Measurements from ENCODE around the gene ARID1A.
"Not testable (repeated sequence)": the region's sequence is repeated elsewhere in the genome, so short reads cannot be mapped to it uniquely, and the experiment has no call there.

Gene ARID1A

DNA sequence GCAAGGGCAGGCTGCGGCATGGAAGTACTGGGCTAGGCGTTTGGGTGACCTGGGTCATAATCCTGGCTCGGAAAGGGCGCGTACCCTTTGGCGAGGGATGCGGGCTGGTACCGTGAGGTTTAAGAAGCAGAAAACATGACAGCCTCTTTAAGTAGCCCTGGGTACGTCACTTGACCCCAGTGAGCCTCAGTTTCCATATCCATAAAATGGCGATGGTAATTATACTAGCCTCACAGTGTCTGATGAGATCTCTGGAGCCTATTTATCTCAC is 92.6 kb downstream of the ARID1A start:
- no peak for DNase-seq (ENCODE audit: low spot score)

DNA sequence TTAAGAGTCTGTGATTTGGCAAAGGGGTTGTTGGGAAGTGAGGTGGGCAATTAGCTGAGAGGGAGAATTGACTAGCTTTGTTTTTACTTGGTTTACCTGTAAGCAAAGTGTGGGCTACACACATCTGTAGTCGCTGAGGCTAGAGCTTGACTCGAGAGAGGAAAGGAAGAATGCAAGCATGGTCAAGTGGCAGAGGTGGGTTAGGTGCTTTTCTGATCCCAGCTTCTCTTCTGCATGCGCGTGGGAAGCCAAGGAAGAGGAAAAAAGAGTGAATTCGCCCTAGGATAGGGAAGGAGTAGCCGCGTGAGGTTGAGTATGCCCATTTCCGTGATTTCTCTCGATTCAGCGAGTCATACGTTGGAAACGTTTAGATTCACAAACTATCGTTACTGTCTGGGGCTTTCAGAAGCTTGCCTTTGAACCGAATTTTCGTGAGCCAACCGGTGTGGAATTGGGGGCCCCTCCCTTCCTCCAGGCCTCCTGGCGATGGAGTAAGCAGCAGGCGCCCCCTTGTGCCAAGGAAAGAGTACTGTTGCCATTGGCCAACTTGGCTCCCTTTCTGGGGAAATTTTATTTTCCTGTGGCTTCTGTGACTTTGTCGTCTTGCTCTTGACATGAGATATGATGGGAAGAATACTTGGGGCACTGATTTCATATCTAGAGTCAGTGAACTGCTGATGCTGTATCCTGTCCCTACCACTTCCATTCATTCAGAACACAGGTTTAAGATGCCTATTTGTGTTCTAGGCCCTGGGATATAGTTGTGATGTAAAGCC is 93.2 kb downstream of the ARID1A start:
- peak; percentile 83 for DNase-seq (ENCODE audit: low spot score)

DNA sequence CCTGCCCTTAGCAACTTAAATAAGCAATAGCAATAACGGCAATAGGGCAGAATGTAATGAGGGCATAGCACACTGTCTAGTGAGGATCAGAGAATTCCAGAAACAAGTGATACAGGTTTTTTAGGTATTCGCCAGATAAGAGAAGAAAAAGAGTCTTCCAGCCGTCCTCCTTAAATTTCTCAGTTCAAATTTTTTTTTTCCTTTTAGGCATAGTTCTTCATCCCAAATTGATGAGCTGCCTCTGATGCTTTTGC is 93.7 kb downstream of the ARID1A start:
- DNase-seq (ENCODE audit: low spot score) = no peak

DNA sequence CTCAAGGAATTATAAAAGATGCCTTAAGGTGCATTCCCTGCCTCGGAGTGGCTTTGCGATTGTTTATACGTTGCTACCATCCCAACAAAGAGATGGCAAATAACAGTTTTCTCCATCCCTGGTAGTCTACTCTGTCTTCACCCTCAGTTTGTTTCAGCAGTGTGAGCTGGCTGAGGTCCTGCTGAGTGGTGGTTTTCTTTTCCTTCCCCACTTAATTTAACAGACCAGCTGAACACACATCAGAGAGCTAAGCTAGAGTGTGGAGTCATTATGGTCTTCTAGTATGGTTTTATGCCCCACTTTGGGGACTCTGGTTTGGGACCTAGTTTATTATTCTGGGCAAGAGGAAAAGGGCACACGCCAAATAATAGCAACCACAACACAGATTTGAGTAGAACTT is 94.1 kb downstream of the ARID1A start:
- no peak for DNase-seq (ENCODE audit: low spot score)

DNA sequence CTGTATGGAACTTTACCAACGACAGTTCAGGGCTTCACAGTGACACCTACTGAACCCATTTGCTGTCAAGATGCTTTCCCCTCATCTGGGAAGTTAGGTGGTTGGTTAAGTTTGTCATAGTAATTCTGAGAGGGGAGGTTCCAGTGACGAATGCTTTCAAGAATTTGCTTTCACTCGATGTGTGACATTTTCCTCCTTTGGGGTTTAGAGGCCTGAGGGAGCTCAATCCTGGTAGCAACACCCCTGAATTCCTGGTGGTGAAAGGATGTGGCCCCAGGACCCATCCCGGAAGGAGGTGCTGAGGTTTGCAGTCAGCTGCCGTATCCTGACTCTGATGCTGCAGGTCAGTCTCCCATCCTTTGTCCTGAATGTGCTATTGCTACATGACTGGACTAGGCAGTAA is 94.7 kb downstream of the ARID1A start:
- DNase-seq (ENCODE audit: low spot score) = no peak

DNA sequence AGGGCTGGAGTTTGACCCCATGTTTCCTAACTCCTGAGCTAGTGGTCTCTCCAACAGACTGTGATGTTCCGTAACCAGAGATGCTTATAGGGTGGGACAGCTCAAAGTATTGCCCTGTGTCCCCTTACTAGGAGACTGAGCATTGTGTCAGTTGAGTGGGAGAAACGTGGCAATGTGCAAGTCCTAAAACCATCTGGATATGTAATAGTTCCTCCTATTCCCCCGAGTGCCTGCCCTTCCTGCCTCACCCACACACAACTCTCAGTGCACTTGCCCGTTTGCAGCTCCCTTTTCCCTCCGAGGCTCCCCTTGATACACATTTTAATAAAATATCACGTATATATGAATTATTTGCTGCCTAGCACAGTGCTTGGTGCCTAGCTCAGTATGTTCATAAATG is 95.3 kb downstream of the ARID1A start:
- no peak for DNase-seq (ENCODE audit: low spot score)

DNA sequence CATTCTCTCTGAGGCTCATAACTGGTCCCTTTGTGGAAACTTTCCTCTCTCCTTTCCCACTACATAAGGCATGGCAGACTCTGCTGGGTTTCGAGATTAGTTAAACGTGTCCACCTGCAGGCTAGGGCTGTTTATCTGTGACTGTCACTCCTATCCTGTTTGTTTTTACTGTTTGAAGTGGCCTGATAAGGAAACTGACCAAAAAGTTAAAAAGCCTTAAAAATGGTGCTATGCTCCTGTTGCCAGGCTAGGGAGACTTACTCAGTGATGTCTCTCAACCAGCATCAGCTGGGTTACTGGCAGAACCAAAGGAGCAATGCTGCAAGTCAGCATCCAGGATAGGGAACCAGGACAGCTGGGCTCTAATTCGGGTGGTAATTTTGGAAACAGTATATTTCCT is 95.8 kb downstream of the ARID1A start:
- no peak for DNase-seq (ENCODE audit: low spot score)

DNA sequence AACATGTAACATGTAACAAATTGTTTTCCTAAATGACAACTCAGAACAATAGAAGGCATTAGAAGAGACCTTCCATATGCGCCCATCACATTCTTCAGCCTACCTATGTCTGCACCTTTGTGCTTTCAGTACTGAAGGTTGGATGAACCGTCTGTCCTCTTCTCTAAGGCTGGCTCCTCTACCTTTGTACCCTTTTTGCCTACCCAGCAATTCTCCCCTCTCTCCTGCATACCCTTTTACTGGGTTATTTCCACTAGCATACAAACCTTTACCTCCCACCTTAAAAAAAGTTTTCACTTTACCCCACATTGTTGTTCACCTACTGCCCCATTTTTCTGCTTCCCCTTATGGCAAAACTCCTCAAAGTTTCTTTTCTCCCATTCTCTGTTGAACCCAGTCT is 97.1 kb downstream of the ARID1A start:
- no peak for DNase-seq (ENCODE audit: low spot score)

DNA sequence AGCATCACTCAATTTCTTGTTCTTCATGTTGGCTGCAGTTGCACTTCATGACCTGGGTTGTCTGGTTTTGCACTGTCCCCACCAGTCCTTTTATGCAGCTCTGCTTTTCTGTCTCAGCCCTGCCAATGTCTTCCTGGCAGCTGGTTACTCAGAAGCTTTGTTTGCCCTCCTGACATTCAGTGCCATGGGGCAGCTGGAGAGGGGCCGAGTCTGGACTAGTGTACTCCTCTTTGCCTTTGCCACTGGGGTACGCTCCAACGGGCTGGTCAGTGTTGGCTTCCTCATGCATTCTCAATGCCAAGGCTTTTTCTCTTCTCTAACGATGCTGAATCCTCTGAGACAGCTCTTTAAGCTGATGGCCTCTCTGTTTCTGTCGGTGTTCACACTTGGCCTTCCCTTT is 98.6 kb downstream of the ARID1A start:
- DNase-seq (ENCODE audit: low spot score) = no peak

DNA sequence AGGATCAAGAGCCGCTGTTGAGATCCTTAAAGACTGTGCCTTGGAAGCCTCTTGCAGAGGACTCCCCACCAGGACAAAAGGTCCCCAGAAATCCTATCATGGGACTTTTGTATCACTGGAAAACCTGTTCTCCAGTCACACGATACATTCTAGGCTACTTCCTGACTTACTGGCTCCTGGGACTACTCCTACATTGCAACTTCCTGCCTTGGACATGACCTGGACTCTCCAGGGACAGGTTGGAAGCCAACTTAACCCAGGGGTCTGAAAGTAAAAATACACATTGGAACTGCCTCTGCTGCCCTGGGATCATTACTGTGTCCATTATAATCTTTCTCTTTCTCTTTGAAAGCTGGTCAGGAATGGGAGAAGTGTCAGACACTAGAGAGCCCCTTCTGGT is 101.8 kb downstream of the ARID1A start:
- no peak for DNase-seq (ENCODE audit: low spot score)

DNA sequence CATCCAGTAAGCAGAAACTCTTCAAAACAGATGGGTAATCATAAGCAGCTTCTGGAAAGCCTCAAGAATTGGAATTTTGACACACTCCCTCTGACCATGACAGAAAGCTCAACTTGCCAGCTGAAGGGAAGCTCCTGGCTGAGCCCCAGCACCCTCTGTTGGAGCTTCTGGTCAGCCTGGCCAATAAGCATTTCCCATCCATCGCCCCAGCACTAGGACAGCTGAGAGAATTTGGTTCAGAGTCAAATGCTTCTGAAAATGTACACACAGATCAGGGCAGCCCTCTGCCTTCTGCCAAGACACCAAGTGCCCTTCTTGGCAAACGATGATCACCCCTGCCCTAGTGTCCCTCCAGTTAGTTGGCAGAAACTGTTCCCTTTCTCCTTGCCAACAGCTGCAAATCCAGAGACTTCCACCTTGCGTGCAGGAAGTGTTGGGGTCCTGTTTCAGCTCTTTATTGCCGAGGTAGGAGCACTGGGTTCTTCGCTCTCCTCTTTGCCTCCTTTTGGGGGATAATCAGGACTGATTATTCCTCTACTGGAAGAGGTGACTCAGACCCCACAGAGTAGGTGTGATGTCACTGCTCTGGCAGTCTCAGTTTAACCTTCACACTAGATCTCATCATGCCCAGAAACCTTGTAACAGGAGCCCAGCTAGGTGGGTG is 103.8 kb downstream of the ARID1A start:
- no peak for DNase-seq (ENCODE audit: low spot score)

DNA sequence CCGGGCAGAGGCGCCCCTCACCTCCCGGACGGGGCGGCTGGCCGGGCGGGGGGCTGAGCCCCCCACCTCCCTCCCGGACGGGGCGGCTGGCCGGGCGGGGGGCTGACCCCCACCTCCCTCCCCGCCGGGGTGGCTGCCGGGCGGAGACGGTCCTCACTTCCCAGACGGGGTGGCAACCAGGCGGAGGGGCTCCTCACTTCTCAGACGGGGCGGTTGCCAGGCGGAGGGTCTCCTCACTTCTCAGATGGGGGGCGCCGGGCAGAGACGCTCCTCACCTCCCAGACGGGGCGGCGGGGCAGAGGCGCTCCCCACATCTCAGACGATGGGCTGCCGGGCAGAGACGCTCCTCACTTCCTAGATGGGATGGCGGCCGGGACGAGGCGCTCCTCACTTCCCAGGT is 108.1 kb downstream of the ARID1A start:
- not testable (repeated sequence) for DNase-seq (ENCODE audit: low spot score)

DNA sequence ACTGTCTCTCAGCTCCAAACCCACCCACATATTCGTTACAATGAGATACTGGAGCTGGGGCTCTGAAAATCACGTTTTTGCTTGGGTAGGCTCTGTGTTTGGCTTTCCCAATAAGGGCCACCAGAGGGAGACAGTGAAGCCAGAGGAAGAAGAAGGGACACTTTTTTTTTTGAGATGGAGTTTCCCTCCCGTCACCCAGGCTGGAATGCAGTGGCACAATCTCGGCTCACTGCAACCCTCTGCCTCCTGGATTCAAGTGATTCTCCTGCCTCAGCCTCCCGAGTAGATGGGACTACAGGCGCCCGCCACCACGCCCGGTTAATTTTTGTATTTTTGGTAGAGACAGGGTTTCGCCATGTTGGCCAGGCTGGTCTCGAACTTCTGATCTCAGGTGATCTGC is 114.3 kb downstream of the ARID1A start:
- DNase-seq (ENCODE audit: low spot score) = peak; percentile 81

DNA sequence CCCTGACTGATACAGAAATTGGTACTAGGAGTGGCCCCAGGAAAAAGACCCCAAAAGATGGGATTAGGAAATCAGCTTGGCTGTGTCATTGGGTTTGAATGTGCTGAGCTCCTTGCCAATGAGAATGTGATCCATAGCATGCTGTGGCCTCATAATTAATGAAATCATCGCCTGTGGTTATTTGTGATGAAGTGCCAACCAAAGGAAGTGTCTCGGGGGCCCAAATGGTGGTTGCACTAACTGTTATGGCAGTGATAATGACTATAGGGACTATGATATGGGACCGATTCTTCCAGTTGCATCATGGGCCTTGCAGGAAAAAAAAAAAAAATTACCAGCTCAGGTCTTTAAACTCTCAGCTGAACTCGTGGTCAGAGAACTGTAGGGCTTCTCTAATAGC is 115.2 kb downstream of the ARID1A start:
- DNase-seq (ENCODE audit: low spot score) = no peak

DNA sequence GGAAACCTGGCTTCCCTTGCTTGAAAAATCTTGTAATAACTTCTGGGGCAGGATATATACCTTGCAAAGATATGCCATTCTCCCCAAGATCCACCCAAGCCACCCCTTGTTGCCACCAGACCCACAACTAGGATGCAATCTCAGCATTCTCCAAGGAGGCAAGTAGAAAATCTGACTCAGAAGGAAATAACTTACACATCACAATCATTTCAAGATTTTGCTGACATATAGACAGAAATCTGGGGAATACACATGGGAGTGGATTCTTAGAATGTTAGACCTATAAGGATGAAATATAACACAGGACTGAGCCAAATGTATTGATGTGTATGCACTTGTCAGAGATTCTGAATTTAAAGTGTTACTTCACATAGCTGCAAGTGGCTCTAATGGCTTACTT is 115.9 kb downstream of the ARID1A start:
- no peak for DNase-seq (ENCODE audit: low spot score)

DNA sequence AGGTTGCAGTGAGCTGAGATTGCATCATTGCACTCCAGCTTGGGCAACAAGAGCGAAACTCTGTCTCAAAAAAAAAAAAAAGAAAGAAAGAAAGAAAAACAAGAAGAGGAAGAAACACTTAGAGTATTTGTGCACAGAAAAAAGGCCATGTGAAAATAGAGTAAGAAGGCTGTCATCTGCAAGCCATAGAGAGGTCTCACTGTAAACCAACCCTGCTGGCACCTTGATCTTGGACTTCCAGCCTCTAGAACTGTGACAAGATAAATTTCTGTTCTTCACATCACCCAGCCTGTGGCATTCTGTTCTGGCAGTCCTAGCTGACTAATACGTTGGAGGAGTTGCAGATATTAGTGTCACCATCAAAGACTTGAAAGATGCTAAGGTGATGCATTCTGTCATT is 118.6 kb downstream of the ARID1A start:
- DNase-seq (ENCODE audit: low spot score) = no peak

DNA sequence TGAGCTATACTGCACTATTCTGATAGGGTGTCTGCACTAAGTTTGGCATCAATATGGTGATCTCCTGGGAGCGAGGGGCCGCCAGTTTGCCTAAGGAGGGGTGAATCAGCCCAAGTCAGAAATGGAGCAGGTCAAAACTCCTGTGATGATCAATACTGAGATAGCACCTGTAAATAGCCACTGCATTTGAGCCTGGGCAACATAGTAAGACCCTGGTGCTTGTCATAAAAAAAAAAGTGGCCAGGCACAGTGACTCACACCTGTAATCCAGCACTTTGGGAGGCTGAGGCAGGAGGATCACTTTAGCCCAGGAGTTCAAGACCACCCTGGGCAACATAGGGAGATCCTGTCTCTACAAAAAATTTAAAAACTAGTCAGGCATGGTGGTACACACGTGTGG is 119.1 kb downstream of the ARID1A start:
- DNase-seq (ENCODE audit: low spot score) = no peak

DNA sequence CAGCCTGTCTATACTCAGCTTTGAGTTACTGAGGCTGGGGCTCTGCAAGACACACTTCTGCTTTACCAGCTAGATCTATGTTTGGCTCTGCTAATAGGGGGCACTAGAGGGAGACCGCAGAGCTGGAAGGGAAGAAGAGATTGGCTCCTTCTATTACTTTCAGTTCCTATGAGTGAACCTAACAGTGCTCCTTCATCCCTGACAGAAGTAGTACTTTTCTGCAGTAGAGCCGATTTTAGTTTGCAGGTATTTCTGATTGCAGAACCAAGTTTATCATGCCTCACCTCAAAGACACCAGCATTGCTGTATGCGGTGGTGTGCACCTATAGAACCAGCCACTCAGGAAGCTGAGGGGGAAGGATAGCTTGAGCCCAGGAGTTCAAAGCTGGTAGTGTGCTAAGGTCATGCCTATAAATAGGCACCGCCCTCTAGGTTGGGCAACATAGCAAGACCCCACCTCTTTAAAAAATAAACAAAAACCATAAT is 125.0 kb downstream of the ARID1A start:
- peak; percentile 55 for DNase-seq (ENCODE audit: low spot score)

DNA sequence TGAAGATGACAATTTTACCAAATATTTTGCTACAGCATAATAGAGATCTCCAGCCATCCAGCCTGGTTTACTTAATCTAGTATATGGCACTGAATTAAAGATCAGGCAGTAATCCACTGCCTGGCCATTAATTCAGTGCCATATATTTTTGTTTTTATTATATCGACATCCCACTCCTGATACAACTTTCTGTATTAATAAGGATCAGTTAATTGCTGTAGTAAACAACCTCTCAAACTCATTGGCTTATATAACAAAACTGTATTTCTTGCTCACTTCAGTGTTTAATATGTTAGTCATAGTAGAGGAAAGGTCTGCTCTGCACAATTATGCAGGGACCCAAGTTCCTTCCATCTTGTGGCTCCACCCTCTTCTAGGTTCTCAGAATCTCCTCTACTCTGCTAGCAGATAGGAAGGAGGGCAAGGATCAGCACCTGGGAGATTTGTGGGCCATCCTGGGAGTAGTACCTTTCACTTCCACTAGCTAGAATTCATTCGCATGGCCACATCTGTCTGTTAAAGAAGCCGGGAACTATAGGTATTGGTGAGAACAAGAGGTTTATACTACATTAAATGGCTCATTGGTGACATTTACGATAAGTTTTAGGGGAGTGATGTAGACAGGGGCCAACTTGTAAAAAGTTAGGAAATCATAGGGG is 127.1 kb downstream of the ARID1A start:
- DNase-seq (ENCODE audit: low spot score) = no peak

DNA sequence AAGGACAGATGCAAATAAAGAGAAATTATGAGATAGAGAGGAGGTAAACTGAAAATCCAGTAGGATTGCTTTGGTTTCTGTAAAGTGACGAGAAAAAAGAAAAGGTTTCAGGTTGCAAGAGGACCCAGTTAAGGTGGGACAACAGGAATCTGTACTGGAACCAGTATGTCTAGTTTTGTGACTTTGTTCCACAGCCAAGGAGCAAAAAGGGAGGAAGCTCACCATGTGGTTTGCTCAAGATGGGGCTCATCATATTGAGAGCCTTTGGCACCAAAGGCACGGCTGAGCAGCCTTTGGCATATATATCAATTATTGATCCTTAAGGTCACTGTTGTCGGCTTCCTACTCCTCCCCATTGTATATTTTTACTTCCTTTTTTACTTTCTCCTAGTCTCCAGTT is 128.9 kb downstream of the ARID1A start:
- DNase-seq (ENCODE audit: low spot score) = no peak

DNA sequence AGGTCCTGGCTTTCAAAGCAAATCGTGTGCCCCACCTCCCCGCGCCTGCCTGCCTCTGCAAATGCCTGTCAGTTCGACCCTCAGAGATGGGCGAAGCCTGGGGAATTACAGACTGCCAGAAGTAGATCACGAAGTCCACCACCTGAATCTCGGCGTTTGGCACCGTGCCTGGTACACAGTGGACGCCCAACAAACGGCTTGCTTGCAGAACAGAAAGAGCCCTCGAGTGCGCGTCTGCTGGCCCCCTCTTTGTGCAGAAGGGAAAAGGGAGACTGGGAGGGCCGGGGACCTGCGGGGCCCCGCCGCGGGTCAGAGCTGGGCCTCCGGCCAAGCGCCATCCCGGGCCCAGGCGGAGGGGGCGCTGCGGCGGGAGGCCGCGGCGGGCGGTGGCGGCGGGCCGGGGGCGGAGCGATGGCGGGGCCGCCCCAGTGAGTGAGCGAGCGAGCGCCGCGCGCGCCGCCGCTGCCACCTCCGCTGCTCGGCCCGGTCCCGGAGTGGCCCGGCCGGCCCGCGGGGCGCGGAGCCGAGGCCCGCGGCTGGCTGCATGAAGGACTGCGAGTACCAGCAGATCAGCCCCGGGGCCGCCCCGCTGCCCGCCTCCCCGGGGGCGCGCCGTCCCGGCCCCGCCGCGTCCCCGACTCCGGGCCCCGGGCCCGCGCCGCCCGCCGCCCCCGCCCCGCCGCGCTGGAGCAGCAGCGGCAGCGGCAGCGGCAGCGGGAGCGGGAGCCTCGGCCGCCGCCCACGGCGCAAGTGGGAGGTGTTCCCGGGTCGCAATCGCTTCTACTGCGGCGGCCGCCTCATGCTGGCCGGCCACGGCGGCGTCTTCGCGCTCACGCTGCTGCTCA is 130.7 kb downstream of the ARID1A start, which contains the start of gene ZDHHC18:
Gene ZDHHC18 (plus strand): TSS at position 428 of the 845 bp plus-strand sequence. CDS start 117 bp downstream, at position 545.
- DNase-seq (ENCODE audit: low spot score) = peak; percentile 80

DNA sequence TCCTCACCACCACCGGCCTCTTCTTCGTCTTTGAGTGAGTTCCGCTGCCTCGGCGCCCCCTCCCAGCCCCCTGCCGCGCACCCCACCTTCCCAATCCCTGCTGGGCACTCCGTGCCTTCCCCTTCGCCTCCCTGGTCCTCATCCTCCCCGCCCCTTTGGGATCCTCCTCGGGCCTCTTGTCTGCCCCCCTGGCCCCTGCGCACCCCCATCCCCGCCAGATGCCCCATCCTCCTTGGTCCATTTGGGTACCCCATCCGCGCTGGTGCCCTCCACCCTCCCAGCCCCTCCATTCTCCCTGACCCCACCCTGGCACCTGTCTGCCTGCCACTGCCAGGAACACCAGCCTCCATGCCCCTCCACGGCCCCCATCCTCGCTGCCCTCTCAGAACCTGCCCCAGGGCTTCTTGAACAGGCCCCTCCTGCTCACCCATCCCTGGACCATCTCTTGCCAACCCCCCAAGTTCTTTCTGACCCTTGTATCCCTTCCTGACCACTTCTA is 131.3 kb downstream of the ARID1A start:
- no peak for DNase-seq (ENCODE audit: low spot score)

DNA sequence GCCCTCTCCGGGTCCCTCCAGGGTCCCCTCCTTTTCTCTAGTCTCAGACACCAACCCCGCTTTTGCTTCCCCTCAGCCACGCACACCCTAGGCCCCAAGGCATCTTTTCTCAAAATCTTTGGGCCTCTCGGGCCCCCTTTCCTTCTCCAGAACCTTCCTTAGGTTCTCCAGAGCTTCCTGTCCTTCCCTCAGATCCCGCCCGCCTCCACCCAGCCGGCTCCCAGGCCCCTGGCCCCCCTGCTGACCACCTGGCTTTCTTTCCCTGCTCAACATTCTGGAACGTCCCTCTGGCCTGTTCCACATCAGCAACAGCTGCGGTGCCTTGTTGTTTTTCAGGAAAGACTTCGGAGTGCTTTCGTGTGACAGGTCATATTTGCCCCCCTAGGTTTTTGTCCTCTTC is 131.8 kb downstream of the ARID1A start:
- no peak for DNase-seq (ENCODE audit: low spot score)
